HPDE6-E6E7 (cell line): ENCODE data around the gene EPOP.

Experiments used
- DNase-seq: peaks from one replicate; pipeline ENCODE4 v3.0.0; 2011; ENCODE audit warnings: missing footprints; ENCODE audit errors: extremely low spot score

The EPOP gene

DNA sequence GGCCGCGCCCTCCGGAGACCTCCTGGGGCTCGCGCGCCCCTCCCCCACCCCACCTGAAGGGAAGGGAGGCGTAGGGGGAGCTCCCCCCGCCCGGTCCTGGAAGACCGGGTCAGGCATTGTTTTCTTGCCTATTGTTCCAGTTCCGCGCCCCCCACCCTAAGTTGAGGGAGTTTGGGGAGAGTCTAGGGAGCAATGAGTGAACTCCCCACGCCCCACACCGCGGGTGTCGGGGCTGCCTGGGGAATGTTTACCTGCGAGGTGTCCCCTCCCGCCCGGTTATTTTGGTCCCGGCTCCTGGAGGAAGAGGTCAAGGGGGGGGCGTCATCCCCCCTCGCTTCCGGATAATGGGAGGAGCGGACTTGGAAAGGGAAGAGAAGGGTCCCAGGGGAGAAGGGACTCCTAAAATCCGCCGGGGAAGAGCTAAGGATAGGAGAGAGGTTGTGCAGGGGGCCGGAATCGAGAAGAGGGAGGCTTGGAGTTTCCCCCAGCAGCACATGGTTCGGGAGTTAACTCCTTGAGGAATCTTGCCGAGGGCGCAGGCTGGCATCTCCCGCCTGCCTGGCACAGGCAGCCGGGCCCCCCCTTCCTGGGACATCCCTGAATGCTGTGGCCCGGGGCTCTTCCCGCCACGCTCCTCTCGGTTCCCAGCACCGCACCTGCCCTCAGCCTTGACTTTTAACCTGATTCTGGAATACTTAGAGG, 31.2 kb upstream of the EPOP start:
- DNase-seq, result no peak

DNA sequence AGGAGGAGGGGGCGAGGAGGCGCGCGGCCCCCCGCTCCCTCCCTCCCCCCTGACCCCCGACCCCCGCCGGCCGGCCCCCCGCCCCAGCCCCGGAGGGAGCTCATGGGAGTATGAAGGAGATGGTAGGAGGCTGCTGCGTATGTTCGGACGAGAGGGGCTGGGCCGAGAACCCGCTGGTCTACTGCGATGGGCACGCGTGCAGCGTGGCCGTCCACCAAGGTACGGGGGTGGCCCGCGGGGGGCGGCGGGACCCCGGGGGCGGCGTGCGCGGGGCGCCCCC, 30.7 kb upstream of the EPOP start:
- no peak for DNase-seq

DNA sequence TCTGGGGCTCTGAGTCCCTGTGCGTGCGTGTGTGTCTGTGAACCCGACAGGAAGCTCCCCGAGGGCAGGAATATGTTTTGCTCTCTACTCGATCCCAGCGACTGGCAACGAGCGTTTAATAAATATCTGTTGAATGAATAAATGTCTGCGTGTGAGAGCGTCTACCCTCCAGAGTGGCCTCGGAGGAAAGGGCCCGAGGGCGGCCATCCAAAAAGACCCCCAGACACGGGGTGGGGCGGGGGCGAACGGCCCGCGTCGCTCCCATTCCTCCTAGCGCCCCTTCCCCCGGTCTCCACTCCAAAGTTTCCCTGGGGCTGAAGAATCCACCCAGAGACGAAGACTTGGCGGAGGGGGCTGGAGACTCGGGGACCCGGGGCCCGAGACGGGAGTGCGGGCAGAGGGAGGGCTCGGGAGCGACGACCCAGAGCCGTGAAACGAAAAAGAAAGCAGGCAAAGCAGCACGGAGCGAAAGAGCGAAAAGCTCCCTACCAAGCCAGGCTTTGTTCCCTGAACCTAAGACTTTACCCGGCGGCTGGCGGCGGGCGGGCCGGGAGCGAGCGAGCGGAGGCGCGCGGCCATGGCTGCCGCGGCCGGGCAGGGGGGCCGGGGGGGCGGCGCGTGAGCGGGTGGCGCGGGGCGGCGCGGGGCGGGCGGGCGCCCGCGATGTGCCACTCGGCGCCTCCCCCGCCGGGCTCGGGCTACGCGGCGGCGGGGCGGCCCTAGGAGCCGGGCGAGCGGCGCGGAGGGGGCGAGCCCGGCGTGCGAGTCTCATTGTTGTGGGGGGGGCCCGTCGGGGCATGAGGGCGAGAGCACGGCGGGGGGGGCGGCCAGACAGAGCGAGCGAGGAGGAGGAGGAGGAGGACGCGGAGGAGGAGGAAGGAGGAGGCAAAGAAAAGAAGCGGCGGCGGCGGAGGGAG, 30.1 kb upstream of the EPOP start, which contains the start of gene MLLT6:
Gene MLLT6, plus strand, starts transcription at position 668 of the 917 bp plus-strand sequence. CDS start 360 bp downstream, outside the sequence.
- peak; percentile 76 for DNase-seq

DNA sequence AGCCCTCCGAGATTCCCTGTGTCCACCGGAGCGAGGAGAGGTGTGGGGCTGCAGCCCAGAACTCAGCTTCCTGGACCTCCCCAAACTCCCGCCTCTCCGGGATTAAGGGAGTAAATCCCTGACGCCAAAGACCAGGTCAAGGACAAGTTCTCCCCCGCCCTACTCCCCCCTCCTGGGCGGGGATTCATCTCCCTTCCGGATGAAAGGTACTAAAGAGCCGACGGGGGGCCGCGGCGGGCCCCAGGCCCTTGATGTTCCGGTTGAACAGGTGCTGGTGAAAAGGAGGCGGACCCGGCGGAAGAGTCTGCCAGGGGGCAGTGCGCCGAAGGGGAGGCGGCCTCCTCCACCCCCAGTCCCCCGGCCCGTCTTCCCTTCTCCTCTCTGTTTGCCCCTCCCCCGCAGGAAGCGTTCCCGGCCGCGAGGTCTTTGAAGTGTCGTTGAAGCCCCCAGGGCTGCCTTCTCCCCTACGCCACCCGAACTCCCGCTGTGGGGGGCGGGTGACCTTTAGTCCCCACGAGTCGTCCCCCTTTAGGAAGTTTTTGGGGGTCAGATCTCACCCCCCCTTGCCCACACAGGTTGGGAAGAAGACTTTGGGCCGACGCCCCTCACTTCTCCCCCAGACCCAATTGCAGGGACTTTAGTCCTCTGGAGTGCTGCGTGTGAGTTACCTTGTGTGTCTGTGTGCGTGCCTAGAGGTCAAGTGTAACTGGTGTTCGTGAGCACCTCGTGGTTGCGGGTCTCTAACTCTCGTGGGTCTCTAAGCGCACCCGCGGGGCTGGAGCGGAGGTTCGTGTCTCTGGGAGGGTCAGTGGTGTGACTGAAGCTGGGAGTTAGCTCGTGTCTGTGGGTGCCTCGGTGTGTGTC, 29.2 kb upstream of the EPOP start:
- peak; percentile 64 for DNase-seq

DNA sequence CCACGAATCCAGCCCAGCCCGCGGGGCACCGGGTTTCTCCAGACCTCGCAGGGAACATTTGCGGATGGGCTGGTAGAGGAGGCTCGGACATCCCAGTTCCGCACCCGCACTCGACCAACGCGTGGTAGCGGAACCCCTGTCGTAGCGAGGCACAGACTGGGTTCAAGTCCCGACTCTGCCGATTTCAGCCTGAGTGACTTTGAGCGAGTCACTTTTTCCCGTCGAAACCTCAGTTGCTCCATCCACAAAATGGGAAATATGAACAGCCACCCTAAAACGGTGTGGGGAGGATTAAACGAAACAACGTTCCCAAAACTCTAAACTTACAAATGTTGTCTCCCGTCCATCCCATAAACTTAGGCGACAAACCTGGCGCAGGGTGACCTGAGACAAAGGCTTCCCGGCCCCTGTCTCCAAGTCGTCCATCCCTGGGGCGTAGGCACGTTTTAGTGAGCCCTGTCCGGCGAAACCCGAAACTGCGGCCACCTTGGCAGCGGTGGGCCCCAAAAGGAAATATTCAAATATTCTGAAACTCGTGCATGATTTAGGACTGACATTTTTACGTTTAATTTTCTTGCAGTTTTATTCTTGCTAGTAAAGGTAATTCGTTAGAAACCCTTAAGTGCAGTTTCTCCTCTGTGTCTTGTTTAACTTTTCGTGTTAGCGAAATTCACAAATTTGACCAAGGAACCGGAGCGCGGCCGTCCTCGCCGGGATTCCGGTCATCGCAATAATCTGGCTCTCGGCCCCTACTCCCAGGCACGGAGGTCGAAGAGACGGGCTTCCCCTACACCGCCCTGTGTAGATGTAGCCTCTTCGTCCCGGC, 28.4 kb upstream of the EPOP start:
- no peak for DNase-seq

DNA sequence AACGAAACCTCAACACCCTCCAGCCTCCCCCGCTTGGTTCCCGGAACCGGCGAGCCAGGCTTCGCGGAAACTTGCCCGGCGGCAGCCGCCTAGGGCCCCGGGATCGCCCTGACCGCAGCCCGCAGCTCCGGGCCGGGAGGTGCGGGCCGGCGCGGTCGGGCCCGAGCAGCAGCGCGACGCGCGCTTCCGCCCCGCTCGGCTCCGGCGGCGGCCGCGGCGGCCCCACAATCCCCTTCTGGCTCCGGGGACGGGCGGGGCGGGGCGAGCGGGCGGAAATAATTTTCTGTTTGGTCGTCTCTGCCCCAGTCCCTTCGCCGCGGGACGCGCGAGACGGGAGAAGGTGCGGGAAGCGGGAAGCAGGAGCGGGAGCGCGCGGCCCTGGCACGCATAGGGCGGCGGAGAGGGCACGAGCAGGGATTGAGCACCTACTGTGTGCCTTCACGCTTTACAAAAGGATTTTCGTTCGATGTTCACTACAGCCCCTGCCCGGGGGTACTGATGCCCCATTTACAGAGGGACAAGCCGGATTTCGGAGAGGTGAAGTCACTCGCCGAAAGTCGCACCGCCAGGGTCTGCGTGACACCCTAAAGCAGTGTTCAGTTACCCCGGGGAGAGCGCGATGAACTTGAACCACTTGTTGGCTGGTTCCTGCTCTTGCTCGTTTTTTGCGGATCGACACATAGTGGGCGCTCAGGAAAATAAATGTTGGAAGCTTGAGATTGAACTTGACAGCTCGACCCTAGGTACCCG, 27.6 kb upstream of the EPOP start:
- peak; percentile 68 for DNase-seq

DNA sequence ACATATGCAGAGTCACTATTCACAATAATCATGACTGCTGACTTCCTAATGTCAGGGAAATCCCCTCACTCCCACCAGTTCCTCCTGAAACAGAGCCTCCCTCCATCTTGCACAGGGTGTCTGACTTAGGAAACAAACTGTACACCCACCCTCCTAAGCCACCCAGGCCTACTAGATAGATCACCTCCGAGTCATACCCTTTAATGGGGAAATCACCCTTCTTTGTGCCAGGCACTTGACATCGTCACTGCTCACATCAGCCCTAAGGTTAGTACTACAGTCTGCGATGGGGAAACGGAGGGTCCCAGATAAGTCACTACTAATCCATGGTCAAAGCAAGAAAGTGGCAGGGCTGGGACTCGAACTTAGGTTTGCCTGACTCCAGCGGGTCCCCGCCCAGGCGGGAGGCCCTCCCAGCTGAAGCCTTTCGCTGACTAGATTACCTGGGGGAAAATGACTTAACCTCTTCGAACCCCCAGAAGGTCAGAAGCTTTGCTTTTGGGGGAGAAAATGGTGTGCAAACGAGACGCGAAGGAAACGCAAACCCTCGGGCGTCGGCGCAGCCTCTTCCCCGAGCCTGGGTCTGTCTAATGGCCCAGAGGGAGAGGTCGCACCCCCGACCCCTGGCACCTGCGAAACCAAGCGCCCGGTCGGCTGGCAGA, 26.9 kb upstream of the EPOP start:
- no peak for DNase-seq

DNA sequence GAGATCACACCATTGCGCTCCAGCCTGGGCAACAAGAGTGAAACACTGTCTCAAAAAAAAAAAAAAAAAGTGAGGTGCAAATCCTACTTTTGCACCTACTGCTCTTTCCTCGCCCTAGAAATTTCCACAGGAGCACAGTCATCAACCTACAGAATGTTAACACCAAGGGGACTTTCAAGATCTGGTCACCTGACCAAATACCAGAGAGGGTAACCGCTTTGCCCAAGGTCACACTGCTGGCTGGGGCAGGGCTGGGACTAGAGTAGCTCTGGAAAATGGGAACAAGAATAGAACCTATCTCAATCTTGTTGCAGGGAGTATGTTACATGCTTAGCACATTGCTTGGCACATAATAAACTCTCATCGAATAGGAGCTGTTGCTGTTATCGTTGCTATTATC, 24.0 kb upstream of the EPOP start:
- no peak for DNase-seq

DNA sequence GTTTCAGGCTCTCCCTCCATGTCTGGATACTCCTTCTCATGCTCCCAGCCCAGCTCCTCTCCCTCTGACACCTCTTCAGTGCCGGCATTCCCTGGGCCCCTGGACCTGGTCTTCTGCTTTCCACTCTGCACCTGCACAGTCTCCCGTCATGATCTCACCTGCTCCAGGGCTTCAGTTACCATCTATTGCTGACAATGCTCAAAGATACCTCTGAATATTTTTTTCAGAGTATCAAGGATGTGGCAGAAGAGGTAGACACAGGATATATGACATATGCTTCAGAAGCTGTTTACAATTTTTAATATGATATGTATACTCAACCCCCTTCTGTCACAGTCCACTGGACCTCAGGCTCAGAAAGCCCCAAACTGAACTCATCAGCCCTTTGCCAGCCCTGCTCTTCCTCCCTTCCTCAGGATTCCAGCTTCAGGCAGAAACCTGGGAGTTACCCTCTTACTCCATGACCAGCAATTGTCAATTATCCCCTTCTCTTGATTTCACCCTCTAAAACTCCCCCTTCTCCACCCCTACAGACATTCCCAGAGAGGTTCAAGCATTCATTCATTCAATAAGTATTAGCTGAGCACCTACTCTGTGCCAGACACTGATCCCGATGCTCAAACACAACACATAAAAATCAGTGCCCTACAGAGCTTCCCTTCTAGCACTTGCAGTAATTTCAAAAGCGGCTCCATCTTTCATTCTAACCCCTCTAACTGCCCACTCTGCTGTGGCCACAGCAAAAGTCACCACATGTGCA, 22.5 kb upstream of the EPOP start:
- DNase-seq, result no peak

DNA sequence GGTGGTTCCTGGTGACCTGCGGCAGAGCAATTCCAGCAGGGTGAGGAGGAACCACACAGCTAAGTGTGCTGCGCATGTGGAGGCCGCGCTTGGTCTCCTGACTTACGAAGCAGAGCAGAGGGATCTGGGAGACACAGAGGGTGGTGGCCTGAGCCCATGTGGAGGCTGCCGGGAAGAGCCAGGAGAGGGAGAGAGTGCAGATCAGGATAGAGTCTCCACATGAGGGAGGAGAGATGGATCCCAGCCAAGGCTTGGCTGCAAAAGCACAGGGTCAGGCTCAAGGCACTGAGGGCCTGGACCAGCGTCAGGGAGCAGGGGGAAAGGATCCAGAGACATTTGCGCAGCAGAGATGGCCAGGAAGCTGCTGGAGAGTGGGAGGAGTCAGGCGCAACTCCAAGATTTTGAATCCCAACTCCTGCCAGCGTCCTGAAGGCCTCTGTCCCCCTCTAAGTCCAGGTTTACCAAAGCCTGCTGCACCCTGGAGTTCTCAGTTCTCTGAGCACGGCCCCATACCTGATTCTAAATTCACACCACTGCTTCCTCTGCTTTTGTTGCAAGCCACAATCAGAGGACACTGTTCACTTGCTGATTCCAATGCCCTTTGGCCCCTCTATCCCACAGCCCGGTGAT, 19.1 kb upstream of the EPOP start:
- no peak for DNase-seq

DNA sequence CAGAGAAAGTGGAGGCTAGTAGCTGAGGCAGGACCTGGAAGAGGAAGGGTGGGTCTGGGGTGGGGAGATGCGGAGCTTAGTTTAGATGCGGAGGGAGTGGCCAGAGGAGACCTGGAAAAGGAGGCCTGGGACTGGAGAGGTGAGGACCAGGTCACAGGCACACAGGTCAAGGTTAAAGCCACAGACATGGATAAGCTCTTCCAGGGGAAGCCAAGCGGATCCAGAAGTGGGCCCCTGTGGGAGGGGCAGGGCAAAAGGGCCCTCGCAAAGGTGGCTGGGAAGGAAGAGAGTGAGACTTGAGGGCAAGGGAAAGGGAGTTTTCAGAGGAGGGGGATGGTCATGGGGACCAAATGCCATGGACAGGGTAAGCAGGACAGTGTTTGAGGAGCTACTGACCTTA, 16.4 kb upstream of the EPOP start:
- DNase-seq, result no peak

DNA sequence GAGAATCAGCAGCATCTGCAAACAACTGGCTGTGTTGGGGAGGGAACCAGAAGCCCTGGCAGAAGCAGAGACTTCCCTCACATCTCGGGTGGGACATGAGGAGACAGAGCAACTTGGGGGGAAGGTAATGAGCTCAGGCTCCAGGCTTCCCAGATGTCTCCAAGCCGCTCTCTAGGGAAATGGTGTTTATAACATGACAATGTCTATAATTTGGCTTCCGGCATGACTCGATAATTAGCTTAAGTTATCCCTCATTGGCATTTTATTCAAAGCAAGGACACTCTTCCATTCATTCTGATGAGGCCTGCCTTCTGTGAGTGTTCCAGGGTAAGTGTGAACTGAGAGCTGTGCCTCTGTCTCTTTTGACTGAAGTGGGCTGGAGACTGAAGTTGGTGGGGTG, 15.6 kb upstream of the EPOP start:
- no peak for DNase-seq

DNA sequence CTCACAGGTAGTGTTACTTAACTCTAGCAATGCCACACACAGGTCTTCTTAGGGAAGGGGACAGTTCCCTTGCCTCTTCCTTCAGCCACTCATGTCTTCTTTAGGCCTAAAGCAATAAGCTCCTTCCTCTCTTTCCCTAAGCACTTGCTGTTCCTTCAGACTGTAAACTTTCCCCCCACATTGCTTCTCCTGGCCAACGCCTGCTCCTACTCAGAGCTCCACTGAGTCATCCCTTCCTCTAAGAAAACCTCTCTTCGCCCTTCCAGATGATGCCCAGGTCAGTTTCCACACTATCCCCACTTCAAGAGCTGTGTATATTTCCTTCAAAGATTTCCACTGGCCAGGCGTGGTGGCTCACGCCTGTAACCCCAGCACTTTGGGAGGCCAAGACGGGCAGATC, 12.5 kb upstream of the EPOP start:
- no peak for DNase-seq

DNA sequence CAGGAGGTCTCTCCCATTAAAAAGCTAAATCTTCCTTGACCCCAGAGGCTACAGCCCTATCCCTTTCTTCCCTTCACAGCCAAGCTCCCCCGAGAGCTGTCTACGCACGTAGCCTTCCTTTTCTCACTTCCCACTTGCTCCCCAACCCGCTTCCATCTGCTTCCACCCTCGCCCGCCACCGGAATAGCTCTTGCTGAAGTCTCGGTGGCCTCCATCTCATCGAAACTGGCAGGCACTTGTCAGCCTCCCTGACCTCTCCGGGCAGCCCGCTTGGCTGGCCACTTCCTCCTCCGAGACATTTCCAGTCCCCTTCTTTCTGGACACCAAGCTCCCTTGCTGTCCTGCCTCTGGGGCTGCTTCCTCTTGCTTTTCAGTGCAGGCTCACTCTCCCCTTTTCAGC, 10.7 kb upstream of the EPOP start:
- no peak for DNase-seq

DNA sequence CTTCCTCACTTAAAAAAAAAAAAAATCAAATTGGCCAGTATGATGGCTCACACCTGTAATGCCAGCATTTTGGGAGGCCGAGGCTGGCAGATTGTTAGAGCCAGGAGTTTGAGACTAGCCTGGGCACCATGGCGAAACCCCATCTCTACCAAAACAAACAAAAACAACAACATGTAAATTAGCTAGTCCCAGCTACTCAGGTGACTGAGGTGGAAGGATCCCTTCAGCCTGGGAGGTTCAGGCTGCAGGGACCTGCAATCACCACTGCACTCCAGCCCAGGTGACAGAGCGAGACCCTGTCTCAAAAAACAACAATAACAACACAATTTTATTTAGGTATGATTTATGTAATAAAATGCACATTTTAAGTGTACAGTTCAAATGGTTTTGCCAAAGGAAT, 6.3 kb upstream of the EPOP start:
- DNase-seq, result no peak

DNA sequence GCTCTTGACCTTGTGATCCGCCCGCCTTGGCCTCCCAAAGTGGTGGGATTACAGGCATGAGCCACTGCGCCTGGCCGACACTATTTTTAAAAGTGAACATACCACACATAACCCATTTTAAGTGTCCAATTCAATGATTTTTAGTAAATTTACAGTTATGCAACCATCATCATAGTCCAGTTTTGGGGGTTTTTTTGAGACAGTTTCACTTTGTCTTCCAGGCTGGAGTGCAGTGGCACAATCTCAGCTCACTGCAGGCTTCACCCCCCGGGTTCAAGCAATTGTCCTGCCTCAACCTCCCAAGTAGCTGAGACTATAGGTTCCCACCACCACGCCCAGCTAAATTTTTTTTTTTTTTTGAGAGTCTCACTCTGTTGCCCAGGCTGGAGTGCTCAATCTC, 3.1 kb upstream of the EPOP start:
- DNase-seq, result no peak

DNA sequence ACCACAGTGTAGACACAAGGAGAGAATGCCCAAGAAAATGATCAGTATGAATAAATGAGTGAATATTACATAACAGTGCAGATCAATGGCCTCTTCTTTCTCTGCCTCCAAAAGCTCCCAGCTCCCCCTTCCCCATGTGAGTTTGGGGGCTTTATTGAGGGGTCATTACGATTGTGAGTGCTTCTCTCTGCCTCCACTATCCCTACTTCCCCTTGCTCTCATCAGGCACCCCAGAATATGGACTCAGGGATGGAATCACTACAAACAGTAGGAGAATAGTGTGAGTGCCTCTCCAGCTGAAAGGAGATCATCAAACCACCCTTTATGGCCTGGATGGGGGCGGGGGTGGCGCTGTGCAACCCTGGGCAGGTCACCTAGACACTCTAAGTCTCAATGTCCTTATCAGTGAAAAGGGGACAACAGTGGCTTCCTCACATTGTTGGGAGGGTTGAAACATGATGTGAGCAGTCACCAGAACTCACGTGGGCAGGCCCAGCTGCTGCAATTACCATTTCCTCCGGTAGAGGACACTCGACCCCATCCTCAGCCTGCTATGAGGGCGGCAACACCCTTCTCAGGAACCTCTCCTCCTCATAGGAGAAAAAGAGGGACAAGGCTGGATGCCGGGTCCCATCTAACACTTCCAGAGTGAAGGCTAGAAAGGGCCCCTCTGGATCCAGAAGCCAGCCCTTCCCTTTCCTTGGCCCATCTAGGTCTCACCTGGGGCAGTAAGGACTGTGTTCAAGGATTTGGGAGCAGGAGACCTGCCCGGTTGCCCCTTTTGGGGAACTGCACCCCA, 2.1 kb upstream of the EPOP start:
- DNase-seq, result peak; percentile 84
